Amniotic epithelial cell (primary cell): ENCODE data around the gene PTPRN2.

Source experiments
- DNase-seq: peaks from one replicate; pipeline ENCODE4 v3.0.0-alpha.2; 2010; ENCODE audit warnings: low read depth

PTPRN2 gene

DNA sequence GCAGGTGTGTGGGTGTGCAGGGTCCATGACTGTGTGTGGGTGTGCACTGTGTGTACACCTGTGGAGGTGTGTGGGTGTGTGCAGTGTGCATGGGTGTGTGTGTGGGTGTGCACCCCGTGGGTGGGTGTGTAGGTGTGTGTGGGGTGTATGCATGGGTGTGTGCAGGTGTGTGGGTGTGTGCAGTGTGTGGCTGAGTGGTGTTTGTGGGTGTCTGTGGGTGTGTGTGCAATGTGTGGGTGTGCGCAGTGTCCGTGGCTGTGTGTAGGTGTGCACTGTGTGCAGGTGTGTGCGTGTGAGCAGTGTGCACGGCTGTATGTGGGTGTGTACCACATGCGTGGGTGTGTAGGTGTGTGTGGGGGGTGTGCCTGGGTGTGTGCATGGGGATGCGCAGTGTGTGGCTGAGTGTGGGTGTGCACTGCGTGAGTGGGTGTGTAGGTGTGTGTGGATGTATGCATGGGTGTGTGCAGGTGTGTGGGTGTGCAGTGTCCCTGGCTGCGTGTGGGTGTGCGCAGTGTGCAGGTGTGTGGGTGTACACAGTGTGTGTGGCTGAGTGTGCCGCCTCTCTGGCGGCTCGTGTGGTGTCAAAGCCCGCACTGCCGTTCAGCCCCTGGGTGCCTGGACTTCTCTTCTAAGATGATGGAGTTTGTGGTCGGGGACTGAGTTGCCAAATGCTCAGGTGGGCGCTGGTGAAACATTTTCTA is 1042.5 kb downstream of the PTPRN2 start:
- no peak for DNase-seq

- no peak for DNase-seq
Observed at GRCh38 chr7:157544226-157544625, 1043.4 kb downstream of the PTPRN2 start.

DNA sequence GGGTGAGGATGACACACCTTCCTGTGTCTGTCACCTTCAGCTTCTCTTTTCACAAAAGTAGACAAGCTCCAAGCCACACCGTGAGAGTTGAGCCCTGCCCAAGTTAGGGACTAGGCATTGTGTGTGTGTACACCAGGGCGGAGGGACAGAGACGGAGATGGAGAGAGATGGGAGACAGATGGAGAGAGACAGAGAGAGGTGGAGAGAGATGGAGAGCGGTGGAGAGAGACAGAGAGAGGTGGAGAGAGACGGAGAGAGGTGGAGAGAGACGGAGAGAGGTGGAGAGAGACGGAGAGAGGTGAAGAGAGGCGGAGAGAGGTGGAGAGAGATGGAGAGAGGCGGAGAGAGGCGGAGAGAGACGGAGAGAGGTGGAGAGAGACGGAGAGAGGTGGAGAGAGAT is 1043.8 kb downstream of the PTPRN2 start:
- no peak for DNase-seq

DNA sequence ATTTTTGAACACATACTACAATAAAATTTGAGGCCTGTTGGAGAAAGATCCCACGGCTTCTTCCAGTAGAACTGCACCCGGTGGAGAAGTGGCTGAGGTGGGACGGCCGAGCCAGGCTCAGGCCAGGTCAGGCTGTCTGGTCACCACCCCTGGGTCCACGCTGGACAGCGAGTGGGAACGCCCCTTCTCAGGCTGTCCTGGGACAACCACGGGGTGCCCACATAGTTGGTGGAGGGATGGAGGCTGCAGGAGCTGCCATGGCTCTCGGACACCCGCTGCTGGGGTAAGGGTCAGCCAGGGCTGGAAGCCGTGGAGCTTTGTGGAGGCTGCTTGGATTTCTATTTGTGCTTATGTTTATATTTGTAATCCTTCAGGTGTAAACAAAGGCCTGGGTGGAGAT is 1044.3 kb downstream of the PTPRN2 start:
- no peak for DNase-seq

DNA sequence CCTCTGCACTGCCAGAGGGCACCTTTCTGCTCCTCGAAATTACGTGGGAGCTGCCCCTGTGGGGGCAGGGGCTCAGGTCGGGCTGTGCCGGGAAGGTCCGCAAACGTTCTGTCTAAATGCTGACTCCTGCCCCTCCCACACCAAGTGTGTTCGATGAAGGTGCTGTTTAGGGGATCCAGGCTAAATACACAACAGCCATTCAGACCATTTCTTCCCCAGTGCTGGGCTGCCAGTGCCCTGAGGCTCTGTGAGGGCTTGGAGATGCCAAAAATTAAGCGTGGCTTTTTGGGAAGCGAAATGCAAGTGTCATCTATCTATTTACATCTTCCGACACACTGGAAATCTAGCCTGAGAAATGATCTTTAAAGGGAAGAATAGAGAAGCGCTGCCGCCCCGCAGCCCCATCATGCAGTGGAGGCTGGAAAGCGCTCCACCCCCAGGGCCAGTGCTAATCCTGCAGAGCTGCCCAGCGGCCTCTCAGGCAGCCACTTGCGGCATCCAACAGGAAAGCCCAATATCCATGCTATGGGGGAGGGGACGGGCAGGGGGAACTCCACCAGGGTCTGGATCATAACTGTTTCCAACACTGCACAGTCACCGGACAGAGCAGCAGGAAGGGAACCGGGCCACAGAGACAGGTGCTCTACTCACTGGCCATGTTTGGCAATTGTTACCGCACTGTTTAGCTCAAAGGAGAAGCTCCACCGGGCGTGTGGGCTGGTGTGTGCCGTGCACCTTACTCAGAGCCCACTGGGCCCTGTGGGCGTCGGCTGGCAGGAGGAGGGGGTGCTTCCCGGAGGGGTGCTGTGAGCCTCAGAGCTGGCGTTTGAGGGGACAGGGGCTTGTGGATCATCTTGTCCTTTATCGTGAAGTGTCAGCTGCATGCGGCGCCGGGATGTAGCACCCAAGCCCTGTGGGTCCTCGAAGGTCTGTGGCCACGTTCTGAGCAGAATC is 1045.3 kb downstream of the PTPRN2 start:
- no peak for DNase-seq

DNA sequence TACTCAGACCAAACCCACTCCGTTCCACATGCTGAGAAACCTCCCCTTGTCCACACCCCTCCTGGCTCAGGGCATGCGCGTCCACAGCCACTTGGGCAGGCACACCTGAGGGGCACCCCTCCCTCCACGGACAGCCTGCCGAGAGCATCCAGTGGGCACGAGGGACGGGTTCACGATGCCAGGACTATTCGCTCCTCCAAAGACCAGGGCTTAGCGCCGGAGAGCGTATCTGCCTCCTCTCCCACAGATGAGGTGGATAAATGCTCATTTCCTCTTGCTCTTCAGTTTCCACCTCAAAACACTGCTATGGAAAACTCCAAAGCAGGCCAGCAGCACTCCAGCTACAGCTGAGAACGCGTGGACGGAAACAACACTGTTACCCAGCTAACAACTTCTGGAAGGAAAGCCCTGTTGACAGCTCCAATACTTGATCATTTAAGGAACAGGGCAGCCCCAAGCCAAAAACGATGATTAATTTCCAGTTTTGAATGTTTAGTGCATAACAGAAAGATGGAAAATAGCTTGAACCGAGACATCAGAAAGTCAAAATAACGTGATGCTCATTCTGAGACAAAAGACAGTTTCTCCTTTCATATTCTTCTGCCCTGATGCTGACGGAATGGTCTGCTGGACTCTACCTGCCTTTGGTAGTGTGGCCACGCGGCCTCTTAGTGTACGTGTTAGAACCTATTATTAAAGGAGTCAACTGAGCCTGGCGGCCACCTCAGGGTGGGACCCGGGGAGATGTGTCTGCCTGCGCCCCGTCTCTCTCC is 1046.1 kb downstream of the PTPRN2 start:
- no peak for DNase-seq

- no peak for DNase-seq
Observed at GRCh38 chr7:157540606-157541294, 1046.9 kb downstream of the PTPRN2 start.

- DNase-seq = no peak
Observed at GRCh38 chr7:157540020-157540419, 1047.6 kb downstream of the PTPRN2 start.

- no peak for DNase-seq
Observed at GRCh38 chr7:157539521-157539920, 1048.1 kb downstream of the PTPRN2 start.

DNA sequence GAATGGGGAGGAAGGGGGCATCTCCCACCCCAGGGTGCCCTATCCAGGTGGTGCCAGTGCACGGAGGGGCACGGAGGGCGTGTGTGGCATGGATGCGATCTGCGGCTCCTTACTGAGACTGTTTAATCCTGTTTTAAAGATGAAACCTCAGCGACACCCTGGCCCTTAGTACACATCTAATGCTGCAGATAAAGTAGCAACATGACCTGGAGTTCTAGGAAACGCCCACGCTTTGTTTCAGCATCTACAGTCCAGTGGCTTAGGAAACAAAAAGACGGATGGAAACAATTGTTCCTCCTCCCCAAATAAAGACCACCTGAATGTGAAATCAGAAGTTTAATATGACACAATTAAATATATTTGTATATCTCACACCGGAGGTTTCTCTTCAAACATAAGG is 1048.9 kb downstream of the PTPRN2 start:
- DNase-seq = no peak

DNA sequence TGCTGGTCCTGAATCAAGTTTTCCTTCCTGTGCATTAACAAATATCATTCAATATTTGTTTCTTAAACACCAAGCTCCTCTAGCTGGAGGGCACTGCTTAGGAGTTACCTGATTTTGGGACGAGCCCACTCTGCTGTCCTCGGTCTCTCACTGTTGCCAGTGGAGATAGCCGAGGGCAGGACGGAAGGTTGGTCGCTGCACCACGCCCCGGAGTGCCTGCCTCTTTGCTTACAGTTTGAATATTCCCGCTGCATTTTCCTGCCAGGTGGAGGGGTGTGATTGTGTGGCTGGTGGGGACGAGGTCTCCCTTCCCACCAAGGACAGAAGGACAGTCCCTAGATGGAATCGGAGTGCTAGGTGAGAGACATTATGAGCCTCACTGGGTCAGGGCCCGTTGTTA is 1049.3 kb downstream of the PTPRN2 start:
- DNase-seq = no peak

DNA sequence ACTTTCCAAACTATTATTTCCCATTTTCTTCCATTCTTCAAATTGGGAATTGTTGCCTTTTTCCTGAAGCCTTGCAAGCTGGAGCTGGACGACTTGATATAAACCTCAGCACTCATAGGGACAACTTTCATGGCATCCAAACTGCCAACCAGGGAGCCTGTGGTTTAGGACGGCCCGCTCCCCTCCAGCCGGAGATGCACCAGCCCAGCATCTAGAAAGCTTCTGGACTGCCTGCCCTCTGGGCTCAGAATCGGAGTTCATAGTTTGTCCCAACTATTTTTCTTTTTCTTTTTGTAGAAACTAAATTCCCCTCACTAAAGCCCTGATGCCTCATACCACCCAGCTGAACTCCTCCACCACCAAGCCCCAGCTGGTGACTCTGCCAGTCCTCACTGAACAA is 1050.6 kb downstream of the PTPRN2 start:
- DNase-seq = no peak

DNA sequence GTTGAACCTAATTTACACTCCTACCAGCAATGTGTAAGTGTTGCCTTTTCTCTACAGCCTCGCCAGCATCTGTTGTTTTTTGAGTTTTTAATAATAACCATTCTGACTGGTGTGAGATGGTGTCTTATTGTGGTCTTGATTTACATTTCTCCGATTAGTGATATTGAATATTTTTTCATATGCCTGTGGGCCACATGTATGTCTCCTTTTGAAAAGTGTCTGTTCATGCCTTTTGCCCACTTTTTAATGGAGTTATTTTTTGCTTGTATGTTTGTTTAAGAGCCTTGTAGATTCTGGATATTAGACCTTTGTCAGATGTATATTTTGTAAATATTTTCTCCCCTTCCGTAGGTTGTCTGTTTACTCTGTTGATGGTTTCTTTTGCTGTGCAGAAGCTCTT is 1055.6 kb downstream of the PTPRN2 start:
- DNase-seq = no peak

GRCh38 chr7:157529768-157530560 is 1057.7 kb downstream of the PTPRN2 start:
- DNase-seq = no peak

GRCh38 chr7:157528785-157529341 is 1058.8 kb downstream of the PTPRN2 start:
- DNase-seq = no peak

GRCh38 chr7:157527686-157528085 is 1059.9 kb downstream of the PTPRN2 start:
- DNase-seq = no peak

DNA sequence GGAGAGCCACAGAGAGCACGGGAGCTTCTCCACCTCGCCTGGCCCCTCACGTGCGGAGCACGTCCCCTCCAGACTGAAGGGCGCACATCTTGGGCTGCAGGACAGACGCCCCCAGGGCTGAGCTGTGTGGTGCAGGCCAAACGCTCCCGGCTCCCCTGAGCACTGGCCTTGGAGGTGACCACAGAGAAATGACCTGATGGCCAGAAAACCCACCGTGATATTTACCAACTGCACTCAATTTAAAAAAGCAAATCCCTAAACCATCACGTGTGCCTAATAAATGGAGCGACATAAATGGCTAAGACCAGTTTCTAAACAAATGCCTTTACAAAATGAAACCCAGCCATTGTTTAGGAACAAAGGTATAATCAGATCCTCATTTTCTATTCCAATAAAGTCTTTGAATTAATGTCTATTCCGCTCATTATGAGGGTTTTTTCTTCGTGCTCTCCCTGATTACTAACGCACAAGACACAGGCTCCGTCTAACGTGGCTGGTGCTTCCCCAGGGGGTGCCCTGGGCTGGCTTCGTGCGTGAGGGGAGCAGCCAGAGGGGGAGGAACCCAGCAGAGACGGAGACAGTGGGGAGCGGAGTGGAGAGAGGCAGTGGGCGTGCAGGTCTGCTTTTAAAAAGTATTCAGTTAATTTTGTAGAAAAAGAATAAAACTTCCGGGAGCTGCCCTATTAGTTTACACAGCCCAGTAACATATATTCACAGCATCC is 1060.5 kb downstream of the PTPRN2 start:
- DNase-seq = no peak

DNA sequence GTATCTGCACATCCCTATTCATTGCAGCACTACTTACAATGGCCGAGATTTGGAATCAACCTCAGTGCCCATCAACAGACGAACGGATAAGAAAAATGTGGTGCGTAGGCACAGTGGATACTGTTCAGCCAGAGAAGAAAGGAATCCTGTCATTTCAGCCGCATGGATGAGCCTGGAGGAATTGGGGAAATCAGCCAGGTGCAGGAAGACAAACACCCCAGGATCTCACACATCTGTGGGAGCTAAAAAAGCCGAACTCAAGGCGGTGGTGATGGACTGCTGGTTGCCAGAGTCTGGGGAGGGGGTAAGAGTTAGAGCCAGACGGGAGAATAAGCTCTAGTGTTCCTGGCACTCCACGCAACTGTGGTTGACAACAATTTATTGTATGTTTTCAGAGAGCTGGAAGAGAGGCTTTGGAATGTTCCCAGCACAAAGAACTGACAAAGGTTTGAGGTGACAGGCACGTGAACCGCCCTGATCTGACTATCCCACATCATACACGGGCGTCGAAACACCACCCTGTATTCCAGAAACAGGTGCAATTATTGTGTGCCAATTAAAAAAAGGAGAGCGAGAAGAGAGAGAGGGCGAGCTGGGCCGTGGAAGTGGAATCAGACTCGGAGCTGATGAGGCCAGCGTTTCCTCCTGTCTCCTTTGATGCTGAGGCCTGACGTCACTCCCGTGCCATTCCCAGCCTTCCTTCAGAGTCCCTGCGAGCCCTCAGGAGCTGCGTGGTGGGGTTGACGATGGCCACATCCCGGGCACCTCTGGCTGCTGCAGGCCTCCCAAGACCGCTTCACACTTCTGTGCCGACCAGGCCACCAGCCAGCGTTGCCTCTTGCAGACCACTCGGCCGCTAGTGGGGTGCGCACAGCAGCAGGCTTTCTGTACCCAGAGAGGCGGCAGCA is 1061.4 kb downstream of the PTPRN2 start:
- DNase-seq = no peak

GRCh38 chr7:157525491-157525915 is 1062.1 kb downstream of the PTPRN2 start:
- no peak for DNase-seq
